Measurements from ENCODE around the gene B3GAT1.

- TF ChIP-seq CTCF (IDR thresholded peaks at IDR 0.05) (no peak), POLR2A (IDR thresholded peaks at IDR 0.05) (no peak)
Measured at GRCh38 chr11:134460062-134460561, 48.1 kb upstream of the B3GAT1 start.
